Liver (tissue), 3 donors: Measurements from ENCODE around the gene RFX8.

ENCODE experiments used
- CTCF ChIP-seq: fragments of 150-350 bp; IDR thresholded peaks from 2 replicates; pipeline ENCODE4 v1.5.1; 2017; ENCODE audit warnings: improper control_type of control experiment, low read depth, low read length; ENCODE audit not compliant: missing input control
- RAD21 ChIP-seq, 2 donors: IDR thresholded peaks; 2 replicates each; pipeline ENCODE4 v1.6.1; 2016; ENCODE audit warnings: antibody characterized with exemption in 2 of 2, mild to moderate bottlenecking in 2 of 2
- YY1 ChIP-seq: IDR thresholded peaks from 2 replicates; pipeline ENCODE4 v1.6.1; 2016; ENCODE audit warnings: antibody characterized with exemption, mild to moderate bottlenecking
- donor health status: healthy.
- donor health status: healthy.

DNA sequence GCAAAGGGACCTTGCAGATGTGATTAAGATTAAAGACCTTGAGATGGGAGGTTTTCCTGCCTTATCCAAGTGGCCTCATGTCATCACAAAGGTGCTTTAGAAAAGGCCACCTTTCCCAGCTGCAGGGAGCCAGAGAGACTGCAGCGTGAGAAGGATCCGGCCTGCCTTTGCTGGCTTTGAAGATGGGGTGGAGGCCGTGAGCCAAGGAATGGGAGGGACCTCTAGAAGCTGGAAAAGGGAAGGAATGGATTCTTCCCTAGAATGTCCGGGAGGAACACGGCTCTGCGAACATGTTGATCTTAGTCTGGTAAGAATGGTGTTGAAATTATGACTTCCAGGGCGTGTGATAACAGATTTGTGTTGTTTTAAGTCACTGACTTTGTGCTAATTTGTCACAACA, 47.7 kb downstream of the RFX8 start:
- TF ChIP-seq CTCF = no peak
- TF ChIP-seq YY1 = no peak
- no peak for TF ChIP-seq RAD21 (IDR thresholded peaks at IDR 0.05)
